Mesendoderm (in vitro differentiated cells): ENCODE measurements around the gene PLEKHM1.

Experiments used
- DNase-seq: peaks from one replicate; pipeline ENCODE4 v3.0.0; 2013
- H2AK5ac ChIP-seq: 2 replicates; pipeline ENCODE4 v1.6.1; 2013; ENCODE audit warnings: low read length, inconsistent platforms
- H2BK120ac ChIP-seq: 2 replicates; pipeline ENCODE4 v1.6.1; 2013; ENCODE audit warnings: low read depth, mild to moderate bottlenecking, low read length, moderate library complexity, mixed read lengths
- H2BK15ac ChIP-seq: replicated peaks from 2 replicates; pipeline ENCODE4 v1.6.1; 2013; ENCODE audit warnings: low read depth, mild to moderate bottlenecking, moderate library complexity
- H2BK5ac ChIP-seq: 2 replicates; pipeline ENCODE4 v1.6.1; 2013; ENCODE audit warnings: low read length, inconsistent platforms
- H3K18ac ChIP-seq: 2 replicates; pipeline ENCODE4 v1.6.1; 2013; ENCODE audit warnings: mild to moderate bottlenecking, low read length, mixed read lengths
- H3K23ac ChIP-seq: one replicate; pipeline ENCODE4 v1.6.1; 2013; ENCODE audit warnings: low read length
- H3K27ac ChIP-seq: 2 replicates; pipeline ENCODE4 v1.5.1; 2013; ENCODE audit warnings: low read depth, mild to moderate bottlenecking, inconsistent platforms, low read length, moderate library complexity
- H3K27me3 ChIP-seq: 2 replicates; pipeline ENCODE4 v1.6.1; 2013; ENCODE audit warnings: low read length, control low read depth, mild to moderate bottlenecking, inconsistent platforms; ENCODE audit not compliant: insufficient read depth, poor library complexity
- H3K36me3 ChIP-seq: 2 replicates; pipeline ENCODE4 v1.6.1; 2013; ENCODE audit warnings: low read length, inconsistent platforms; ENCODE audit not compliant: control insufficient read depth, insufficient read depth
- H3K4ac ChIP-seq: one replicate; pipeline ENCODE4 v1.6.1; 2013; ENCODE audit warnings: low read depth, mild to moderate bottlenecking, low read length, moderate library complexity
- H3K4me1 ChIP-seq: 2 replicates; pipeline ENCODE4 v1.6.1; 2013; ENCODE audit warnings: low read depth, low read length, inconsistent platforms; ENCODE audit not compliant: control insufficient read depth
- H3K4me2 ChIP-seq: 2 replicates; pipeline ENCODE4 v1.6.1; 2013; ENCODE audit warnings: low read length
- H3K4me3 ChIP-seq: 2 replicates; pipeline ENCODE4 v1.5.1; 2013; ENCODE audit warnings: mild to moderate bottlenecking, low read length
- H3K56ac ChIP-seq: one replicate; pipeline ENCODE4 v1.6.1; 2013; ENCODE audit warnings: low read length
- H3K79me1 ChIP-seq: 2 replicates; pipeline ENCODE4 v1.6.1; 2013; ENCODE audit warnings: low read length, inconsistent platforms
- H3K79me2 ChIP-seq: 2 replicates; pipeline ENCODE4 v1.6.1; 2013; ENCODE audit warnings: mild to moderate bottlenecking, low read length; ENCODE audit not compliant: control insufficient read depth, insufficient read depth
- H3K9ac ChIP-seq: 2 replicates; pipeline ENCODE4 v1.6.1; 2013; ENCODE audit warnings: low read length, inconsistent platforms
- H4K5ac ChIP-seq: one replicate; pipeline ENCODE4 v1.6.1; 2013; ENCODE audit warnings: low read length
- H4K8ac ChIP-seq: one replicate; pipeline ENCODE4 v1.6.1; 2013; ENCODE audit warnings: low read depth, mild to moderate bottlenecking, control low read depth, low read length, moderate library complexity
- WGBS: extraction: QIAGEN DNeasy Blood & Tissue Kit; methylation state at CpG from one replicate; pipeline ENCODE4 v1.1.7; 2013; ENCODE audit warnings: low lambda C conversion rate, missing lambda C conversion rate; ENCODE audit not compliant: insufficient coverage; ENCODE audit errors: extremely low coverage; 5-methylcytosine and 5-hydroxymethylcytosine counted together

Gene PLEKHM1

DNA sequence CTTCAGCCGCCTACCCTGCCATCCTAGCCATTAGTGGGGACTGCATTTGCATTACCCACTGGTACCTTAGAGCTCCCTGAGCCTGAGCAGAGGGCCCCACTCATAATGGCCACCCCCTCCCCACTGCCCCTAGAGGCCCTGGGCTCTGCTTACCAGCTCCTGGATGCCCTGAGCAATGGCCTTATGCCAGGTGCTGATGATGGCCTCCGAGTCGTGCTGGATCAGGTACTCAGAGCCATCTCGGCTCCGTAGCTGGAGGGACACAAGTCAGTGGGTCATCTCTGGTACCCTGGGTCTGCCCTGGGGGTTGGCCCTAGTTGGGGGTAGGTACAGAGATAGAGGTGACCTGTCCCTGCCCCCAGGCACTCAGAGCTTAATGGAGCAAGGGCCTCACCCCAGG, 92.7 kb downstream of the PLEKHM1 start:
- Histone ChIP-seq H3K4me2 (no peak overlapping the region), H3K9ac (no peak overlapping the region)

GRCh38 chr17:45396496-45397205, 93.9 kb downstream of the PLEKHM1 start:
- Histone ChIP-seq H3K9ac (no peak overlapping the region), H3K4me2 (no peak overlapping the region), H3K56ac (peak overlapping the region; percentile 25), H2AK5ac (no peak overlapping the region), H3K4ac (no peak overlapping the region), H3K4me3 (no peak overlapping the region), H3K79me1 (no peaks in the 10 kb centered on the region), H3K4me1 (peaks cover 3% of the 10 kb centered on the region), H4K5ac (no peak overlapping the region), H2BK120ac (no peak overlapping the region), H3K18ac (no peak overlapping the region), H2BK5ac (no peak overlapping the region), H3K27me3 (no peaks in the 10 kb centered on the region), H2BK15ac (no peak overlapping the region), H4K8ac (no peak overlapping the region), H3K23ac (no peak overlapping the region), H3K36me3 (peaks cover 1% of the 10 kb centered on the region), H3K79me2 (no peaks in the 10 kb centered on the region), H3K27ac (no peak overlapping the region)
- no peak for DNase-seq
- no CpG with 5 or more reads among the region's 50 CpGs for WGBS

More for the DNA sequence above, 92.7 kb downstream of the PLEKHM1 start:
- Histone ChIP-seq H3K79me2 (no peaks in the 10 kb centered on the region), H2BK120ac (no peak overlapping the region), H4K8ac (no peak overlapping the region), H3K27ac (no peak overlapping the region), H2AK5ac (no peak overlapping the region), H2BK5ac (no peak overlapping the region), H3K23ac (no peak overlapping the region), H3K18ac (no peak overlapping the region), H3K56ac (no peak overlapping the region), H2BK15ac (no peak overlapping the region), H4K5ac (no peak overlapping the region), H3K4me3 (no peak overlapping the region), H3K4ac (no peak overlapping the region), H3K36me3 (peaks cover 1% of the 10 kb centered on the region), H3K4me1 (peaks cover 3% of the 10 kb centered on the region), H3K27me3 (no peaks in the 10 kb centered on the region), H3K79me1 (no peaks in the 10 kb centered on the region)
- DNase-seq: no peak
- no CpG with 5 or more reads among the region's 5 CpGs for WGBS

DNA sequence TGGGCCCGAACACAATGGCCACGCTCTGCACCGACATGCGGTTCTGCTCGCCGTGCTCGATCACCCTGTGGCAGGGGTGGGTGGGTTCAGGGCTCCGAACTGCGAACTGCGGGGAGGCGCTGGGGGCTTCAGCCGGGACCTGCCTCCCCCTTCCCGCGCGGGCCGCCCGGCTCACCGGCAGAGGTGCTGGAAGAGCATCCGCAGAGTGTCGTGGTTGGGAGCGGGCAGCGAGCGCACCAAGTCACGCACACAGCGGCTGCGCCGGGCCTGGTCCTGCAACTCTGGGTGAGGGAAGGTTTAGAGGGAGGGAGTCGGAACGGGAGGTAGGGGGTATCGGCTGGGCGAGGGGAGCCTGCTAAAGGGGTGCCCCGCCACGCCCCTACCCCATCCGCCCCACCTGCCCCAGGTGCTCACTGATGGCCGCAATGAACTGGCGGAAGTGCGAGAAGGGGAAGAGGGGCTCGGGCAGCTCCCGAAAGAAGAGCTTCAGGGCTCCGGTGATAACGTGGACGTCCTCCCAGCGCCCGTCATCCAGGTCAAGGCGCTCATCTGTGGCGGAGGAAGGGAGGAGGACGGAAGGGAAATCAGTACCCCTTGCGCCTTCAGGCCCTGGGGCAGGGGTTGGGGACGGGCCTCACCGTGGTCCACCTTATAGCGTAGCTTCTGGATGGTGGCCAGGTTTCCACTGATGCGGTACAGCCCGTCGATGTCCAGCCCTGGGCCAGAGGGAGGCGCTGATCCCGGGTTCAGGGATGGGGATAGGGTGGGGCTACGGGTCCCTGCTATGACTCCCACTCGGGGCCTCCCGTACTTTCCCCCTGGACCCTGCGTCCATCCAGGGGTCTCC, 94.7 kb downstream of the PLEKHM1 start:
- Histone ChIP-seq H3K9ac (peak overlapping the region; percentile 68), H2BK15ac (no peak overlapping the region), H3K4me3 (no peak overlapping the region), H3K27me3 (no peaks in the 10 kb centered on the region), H3K4me1 (peaks cover 3% of the 10 kb centered on the region), H4K5ac (no peak overlapping the region), H2AK5ac (no peak overlapping the region), H3K27ac (no peak overlapping the region), H2BK5ac (no peak overlapping the region), H3K4me2 (no peak overlapping the region), H3K18ac (no peak overlapping the region), H3K56ac (peak overlapping the region; percentile 92), H3K4ac (no peak overlapping the region), H3K36me3 (peaks cover 1% of the 10 kb centered on the region), H2BK120ac (no peak overlapping the region), H3K23ac (no peak overlapping the region), H3K79me1 (no peaks in the 10 kb centered on the region), H4K8ac (no peak overlapping the region), H3K79me2 (no peaks in the 10 kb centered on the region)
- WGBS: no CpG with 5 or more reads among the region's 60 CpGs
- no peak for DNase-seq

- no peak overlapping the region for H4K8ac ChIP-seq
- H3K27ac ChIP-seq: no peak overlapping the region
- no peak overlapping the region for H3K4ac ChIP-seq
- peak overlapping the region; percentile 68 for H3K9ac ChIP-seq
- H3K27me3 ChIP-seq: no peaks in the 10 kb centered on the region
- peak; percentile 95 for DNase-seq
- no peak overlapping the region for H2BK120ac ChIP-seq
- H3K56ac ChIP-seq: peak overlapping the region; percentile 92
- peaks cover 1% of the 10 kb centered on the region for H3K36me3 ChIP-seq
- H2BK15ac ChIP-seq: no peak overlapping the region
- no peak overlapping the region for H2BK5ac ChIP-seq
- no CpG with 5 or more reads among the region's 30 CpGs for WGBS
- peaks cover 3% of the 10 kb centered on the region for H3K4me1 ChIP-seq
- no peak overlapping the region for H3K23ac ChIP-seq
- H3K79me2 ChIP-seq: no peaks in the 10 kb centered on the region
- no peak overlapping the region for H3K4me2 ChIP-seq
- no peak overlapping the region for H3K4me3 ChIP-seq
- peak overlapping the region; percentile 78 for H2AK5ac ChIP-seq
- H3K79me1 ChIP-seq: no peaks in the 10 kb centered on the region
- H4K5ac ChIP-seq: peak overlapping the region; percentile 39
- H3K18ac ChIP-seq: no peak overlapping the region
Measured at GRCh38 chr17:45394913-45395568, 95.5 kb downstream of the PLEKHM1 start.

- Histone ChIP-seq H3K27ac (no peak overlapping the region), H3K36me3 (peaks cover 1% of the 10 kb centered on the region), H2BK15ac (no peak overlapping the region), H3K23ac (no peak overlapping the region), H2AK5ac (peak overlapping the region; percentile 78), H3K56ac (peak overlapping the region; percentile 83), H3K4me2 (no peak overlapping the region), H3K27me3 (no peaks in the 10 kb centered on the region), H3K79me1 (no peaks in the 10 kb centered on the region), H4K8ac (no peak overlapping the region), H3K4me3 (no peak overlapping the region), H4K5ac (peak overlapping the region; percentile 39), H2BK120ac (no peak overlapping the region), H3K18ac (no peak overlapping the region), H3K9ac (peak overlapping the region; percentile 46), H3K4me1 (peaks cover 3% of the 10 kb centered on the region), H3K4ac (no peak overlapping the region), H3K79me2 (no peaks in the 10 kb centered on the region), H2BK5ac (no peak overlapping the region)
- no peak for DNase-seq
- no CpG with 5 or more reads among the region's 4 CpGs for WGBS
Measured at GRCh38 chr17:45394564-45394912, 96.0 kb downstream of the PLEKHM1 start.
